Stimulated activated CD4-positive, alpha-beta T cell treated with anti-CD3 and anti-CD28 coated beads, Interleukin-12 subunit alpha, Interleukin-12 subunit beta, amount 100 ng/mL, for 48 hours (primary cell): Measurements from ENCODE around the gene REV3L.
"Not testable (repeated sequence)": the region's sequence is repeated elsewhere in the genome, so short reads cannot be mapped to it uniquely, and the experiment has no call there.

Experiments used
- DNase-seq, 3 donors: peaks; one replicate each; pipeline ENCODE4 v3.0.0-alpha.2; 2020; ENCODE audit warnings: low read depth in 2 of 3, low spot score in 1 of 3

The REV3L gene

GRCh38 chr6:111379831-111380230 lies 103.2 kb downstream of the REV3L start:
- DNase-seq = no peak

DNA sequence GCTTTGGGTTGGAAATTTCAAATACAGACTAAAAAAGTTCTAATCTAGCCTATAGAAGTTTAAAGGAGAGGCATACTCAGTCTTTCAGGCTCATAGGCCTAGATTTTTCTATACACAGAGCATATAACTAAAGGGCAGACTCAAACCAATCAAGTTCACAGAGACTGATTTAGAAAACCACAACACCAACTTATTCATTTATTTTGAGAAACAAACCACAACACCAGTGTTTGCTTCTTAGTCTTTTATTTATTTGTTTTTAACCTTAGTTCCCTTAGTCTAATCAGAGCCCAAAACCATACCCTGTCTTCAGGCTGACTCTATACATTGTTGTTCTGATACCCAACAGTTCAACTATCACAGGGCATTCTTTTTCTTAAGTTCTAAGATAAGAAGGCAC lies 103.7 kb downstream of the REV3L start:
- DNase-seq = no peak

GRCh38 chr6:111377558-111378120 lies 105.4 kb downstream of the REV3L start:
- DNase-seq = no peak

DNA sequence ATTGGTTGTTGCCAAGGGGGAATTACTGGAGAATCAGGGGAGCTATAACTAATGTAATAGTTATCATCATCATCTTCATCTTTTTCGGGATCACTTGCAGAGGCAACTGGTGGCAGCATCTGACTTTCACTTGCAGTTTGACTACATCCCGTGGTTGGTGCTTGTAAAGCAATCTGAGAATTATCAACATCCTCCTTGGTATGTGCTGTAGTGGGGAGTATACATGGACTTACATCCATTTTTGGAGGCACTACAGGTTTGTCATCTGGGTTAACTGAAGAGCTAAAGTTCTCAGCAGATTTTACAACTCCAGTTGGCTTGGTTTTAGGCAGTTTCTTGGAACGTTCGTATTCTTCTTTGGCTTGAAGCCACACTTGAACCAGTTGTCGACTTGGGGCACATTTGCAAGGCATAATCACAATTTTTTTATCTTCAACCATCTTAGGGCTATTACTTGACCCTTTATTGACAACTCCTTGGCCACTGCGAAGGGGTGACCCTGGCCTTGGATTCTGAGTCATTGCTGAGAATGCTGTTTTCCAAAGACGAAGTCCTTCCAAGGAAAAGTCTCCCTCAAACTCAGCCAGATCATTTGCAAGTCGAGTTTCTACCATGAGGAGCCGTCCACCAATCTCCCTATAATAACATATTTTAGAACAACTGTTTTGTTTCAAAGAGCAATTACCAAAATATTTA lies 115.5 kb downstream of the REV3L start:
- no peak for DNase-seq

- DNase-seq = no peak
These were observed 121.4 kb downstream of the REV3L start for GRCh38 chr6:111361648-111362047.

GRCh38 chr6:111358454-111358853 lies 124.6 kb downstream of the REV3L start:
- no peak for DNase-seq

DNA sequence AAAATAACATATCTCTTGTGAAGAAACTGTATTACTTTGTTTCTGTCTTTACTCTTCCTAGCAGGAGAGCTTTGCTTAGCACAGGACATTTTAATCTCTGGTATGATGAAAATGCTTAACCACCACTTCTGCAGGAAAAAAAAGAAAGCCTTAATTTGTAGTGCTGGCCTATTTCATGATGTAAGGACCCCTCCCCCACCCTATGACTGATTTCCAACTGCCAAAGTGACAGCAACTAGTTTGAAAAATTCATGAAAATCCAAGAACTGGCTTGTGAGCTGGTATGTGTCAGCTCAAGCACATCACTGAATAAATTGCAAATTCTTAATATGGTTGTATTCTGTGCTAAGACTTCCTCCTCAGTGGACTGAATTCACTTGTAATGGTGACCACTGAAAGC lies 125.3 kb downstream of the REV3L start:
- DNase-seq = no peak

DNA sequence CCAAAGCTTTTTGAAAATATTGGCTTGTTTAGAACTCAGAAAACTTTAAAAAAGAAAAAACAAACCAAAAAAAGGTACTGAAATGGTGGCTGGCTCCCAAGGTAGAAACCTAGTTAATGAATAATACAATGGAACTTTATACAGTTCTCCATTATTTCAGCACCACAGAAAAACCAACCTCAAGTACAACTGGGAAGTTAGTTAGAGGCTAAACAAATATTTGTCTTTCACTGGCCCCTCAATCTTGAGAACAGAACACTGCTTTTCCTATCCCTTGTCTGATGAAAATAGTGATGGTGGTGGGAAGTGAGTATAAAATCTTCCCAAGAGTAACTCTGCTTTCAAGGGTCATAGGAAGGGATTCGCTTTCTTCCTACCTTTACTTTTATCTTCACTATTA lies 126.5 kb downstream of the REV3L start:
- no peak for DNase-seq

GRCh38 chr6:111354758-111355555 lies 128.1 kb downstream of the REV3L start:
- no peak for DNase-seq

DNA sequence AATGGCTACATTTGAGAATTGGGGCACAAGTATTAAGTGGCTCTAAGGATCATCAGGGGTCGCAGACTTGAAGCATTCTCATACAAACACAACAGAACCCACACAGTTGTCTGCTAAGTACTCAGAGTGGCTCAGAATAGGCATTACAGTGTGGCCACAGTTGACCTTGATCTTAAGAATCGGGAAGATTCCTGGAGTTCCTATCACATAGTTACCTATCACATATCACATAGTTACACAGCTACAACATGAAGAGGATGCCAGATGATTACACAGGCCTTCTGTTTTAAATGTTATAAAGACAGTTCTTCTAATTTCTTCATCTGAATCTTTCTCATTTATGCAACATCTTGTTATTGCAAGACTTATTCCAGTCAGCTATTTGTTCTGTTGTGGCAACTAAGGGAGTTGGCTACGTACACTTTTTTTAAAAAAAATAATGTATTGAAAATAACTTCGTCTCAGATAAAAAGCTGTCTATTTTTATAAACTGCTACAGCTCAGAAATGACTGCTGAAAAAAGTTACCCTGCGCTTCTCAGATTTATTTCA lies 129.0 kb downstream of the REV3L start:
- no peak for DNase-seq

- DNase-seq = no peak
These were observed 135.4 kb downstream of the REV3L start for GRCh38 chr6:111347589-111347988.

DNA sequence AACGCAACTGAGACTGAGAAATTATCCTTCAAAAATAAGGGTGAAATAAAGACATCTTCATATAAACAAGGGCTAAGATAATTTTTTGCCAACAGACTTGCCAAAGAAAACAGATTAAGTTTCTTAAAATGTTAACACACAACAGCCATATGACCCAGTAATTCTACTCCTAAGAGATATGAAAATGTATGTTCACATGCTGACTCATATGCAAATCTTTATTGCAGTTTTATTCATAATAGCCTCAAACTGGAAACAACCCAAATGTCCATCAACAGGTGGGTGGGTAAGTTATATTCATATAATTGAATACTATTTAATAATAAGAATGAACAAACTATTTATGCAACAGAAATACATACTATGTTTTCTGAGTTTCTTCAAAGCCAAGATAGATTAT lies 140.1 kb downstream of the REV3L start:
- no peak for DNase-seq

DNA sequence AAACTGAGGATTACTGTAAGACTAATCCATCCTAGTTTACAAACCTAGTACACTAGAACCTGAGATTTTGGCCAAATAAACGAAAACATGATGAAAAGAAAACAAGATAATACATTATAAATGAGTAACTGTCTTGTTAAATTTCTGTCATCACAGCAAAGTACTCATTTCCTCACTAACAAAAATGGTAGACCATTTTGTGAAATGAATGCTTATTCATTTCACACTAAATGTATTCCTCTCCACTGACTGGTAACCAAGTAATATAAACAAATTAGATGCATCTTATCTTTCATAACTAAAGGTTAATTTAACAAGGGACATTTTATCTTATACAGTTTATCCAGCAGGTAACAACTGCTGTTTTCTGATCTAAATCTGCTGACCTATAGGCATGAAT lies 143.7 kb downstream of the REV3L start:
- no peak for DNase-seq

DNA sequence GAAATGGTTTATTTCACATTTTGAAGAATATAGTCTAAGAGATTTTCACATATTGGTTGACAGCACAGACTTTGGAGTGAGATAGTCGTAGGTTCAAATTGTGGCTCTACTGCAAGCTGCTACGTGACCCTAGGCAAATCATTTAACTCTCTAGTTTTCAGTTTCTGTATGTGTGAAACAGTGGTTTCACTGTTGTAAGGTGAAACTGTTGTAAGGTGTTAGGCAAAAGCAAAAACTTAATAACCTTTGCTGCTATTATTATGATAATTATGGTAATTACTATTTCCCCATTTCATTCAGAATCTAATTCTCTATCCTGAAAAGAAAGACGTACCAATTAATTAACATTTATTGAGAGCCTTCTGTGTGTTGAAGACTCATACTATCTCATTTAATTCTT lies 144.2 kb downstream of the REV3L start:
- no peak for DNase-seq

GRCh38 chr6:111337829-111338236 lies 145.2 kb downstream of the REV3L start:
- DNase-seq = no peak

DNA sequence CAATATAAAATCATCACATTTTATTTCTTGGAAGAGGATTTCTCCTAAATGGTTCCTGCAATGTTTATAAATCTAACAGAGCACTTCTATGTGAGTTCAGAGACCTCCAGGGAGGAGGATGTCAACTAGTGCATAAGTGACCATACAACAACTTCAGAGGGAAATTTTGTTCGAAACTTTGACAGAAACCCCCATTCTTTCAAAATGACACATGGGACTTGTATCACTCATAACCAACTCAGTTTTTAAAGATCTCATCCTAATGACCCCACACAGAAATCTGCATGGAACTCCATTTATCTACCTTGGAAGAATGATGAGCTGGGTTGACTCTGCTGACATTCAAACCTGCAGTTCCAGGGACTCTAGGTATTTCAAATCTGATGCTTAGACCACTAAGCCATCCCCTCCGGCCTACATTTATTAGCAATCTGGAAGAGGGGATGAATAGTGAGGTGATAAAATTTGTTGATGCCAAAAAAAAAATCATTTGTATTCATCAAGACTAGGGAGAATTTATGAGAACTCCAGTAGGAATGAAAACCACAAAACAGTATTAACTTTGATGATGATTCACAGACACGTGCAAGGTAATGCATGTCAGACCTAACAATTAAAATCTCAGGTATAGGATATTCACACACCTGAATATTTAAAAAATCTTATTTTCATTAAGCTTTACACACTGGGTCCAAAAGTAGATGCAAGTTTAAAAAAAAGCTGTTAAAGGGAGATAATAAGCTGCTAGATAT lies 153.0 kb downstream of the REV3L start:
- no peak for DNase-seq

DNA sequence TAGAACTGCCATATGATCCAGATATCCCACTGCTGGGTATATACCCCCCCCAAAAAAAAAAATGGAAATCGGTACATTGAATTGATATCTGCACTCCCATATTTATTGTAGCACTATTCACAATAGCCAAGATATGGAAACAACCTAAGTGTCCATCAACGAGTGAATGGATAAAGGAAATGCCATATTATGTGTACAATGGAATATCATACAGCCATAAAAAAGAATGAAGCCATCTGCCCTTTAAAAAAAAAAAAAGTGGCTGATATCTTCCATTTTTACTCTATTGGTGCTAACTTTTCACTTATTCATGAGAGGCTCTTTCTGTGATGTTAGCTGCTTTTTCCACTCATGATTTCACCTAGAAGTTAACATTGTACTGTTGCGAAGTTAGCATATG lies 156.5 kb downstream of the REV3L start:
- DNase-seq = no peak

GRCh38 chr6:111322145-111322544 lies 160.9 kb downstream of the REV3L start:
- no peak for DNase-seq

GRCh38 chr6:111307950-111308349 lies 175.1 kb downstream of the REV3L start:
- DNase-seq = not testable (repeated sequence)

GRCh38 chr6:111307275-111307858 lies 175.7 kb downstream of the REV3L start:
- DNase-seq = no peak
